ENCODE results near the gene GJC1. TPM values are rescaled to one million over a fixed set of nuclear protein-coding genes. Genes with fewer than 3 reads are reported as not detected.
A peak's percentile ranks its signal among the peaks of the same experiment; 100 is the strongest.

GJC1 gene
- total RNA-seq, 2 donors from 2014 or later, result 25.8 to 41.8 TPM

- H3K4me3 ChIP-seq, result no peak overlapping the region
- no peaks in the 10 kb centered on the region for H3K27me3 ChIP-seq
- no peaks in the 10 kb centered on the region for H3K9me3 ChIP-seq
- peaks cover 0 to 43% of the 10 kb centered on the region in 2 donors for H3K4me1 ChIP-seq
- no peaks in the 10 kb centered on the region for H3K36me3 ChIP-seq
- no peak for TF ChIP-seq CTCF (IDR thresholded peaks at IDR 0.05)
- no peak for DNase-seq (ENCODE audit: low spot score)
- H3K27ac ChIP-seq, result peak overlapping the region in 1 of 2 donors; percentile 90
Measured at GRCh38 chr17:44792276-44792675, 37.8 kb downstream of the GJC1 start.

- Histone ChIP-seq H3K9me3 (no peaks in the 10 kb centered on the region), H3K36me3 (no peaks in the 10 kb centered on the region), H3K4me1 (peaks cover 0 to 33% of the 10 kb centered on the region in 2 donors), H3K27me3 (no peaks in the 10 kb centered on the region), H3K4me3 (no peak overlapping the region), H3K27ac (peak overlapping the region; percentile 82 to 91)
- DNase-seq (ENCODE audit: low spot score), result no peak
- no peak for TF ChIP-seq CTCF (IDR thresholded peaks at IDR 0.05)
Measured at GRCh38 chr17:44788139-44788538, 41.9 kb downstream of the GJC1 start.

GRCh38 chr17:44787271-44787940 is 42.7 kb downstream of the GJC1 start:
- Histone ChIP-seq H3K27ac (peak overlapping the region; percentile 82 to 91), H3K4me3 (no peak overlapping the region)
- DNase-seq (ENCODE audit: low spot score), result no peak

GRCh38 chr17:44786551-44787081 is 43.5 kb downstream of the GJC1 start:
- Histone ChIP-seq H3K27me3 (no peaks in the 10 kb centered on the region), H3K9me3 (no peaks in the 10 kb centered on the region), H3K36me3 (no peaks in the 10 kb centered on the region), H3K4me3 (no peak overlapping the region), H3K27ac (peak overlapping the region; percentile 82 to 91), H3K4me1 (peaks cover 0 to 44% of the 10 kb centered on the region in 2 donors)
- TF ChIP-seq CTCF (IDR thresholded peaks at IDR 0.05), result no peak
- no peak for DNase-seq (ENCODE audit: low spot score)

More at GRCh38 chr17:44787271-44787940, 42.7 kb downstream of the GJC1 start:
- Histone ChIP-seq H3K36me3 (no peaks in the 10 kb centered on the region), H3K9me3 (no peaks in the 10 kb centered on the region), H3K27me3 (no peaks in the 10 kb centered on the region), H3K4me1 (peaks cover 0 to 36% of the 10 kb centered on the region in 2 donors)
- TF ChIP-seq CTCF (IDR thresholded peaks at IDR 0.05), result no peak

- TF ChIP-seq CTCF (IDR thresholded peaks at IDR 0.05), result no peak
- no peaks in the 10 kb centered on the region for H3K27me3 ChIP-seq
- H3K27ac ChIP-seq, result peak overlapping the region; percentile 82 to 91
- no peak for DNase-seq (ENCODE audit: low spot score)
- no peak overlapping the region for H3K4me3 ChIP-seq
- no peaks in the 10 kb centered on the region for H3K36me3 ChIP-seq
- no peaks in the 10 kb centered on the region for H3K9me3 ChIP-seq
- peaks cover 0 to 51% of the 10 kb centered on the region in 2 donors for H3K4me1 ChIP-seq
Measured at GRCh38 chr17:44785921-44786320, 44.2 kb downstream of the GJC1 start.

Measured in right atrium auricular region (tissue), 2 donors.